Heart left ventricle (tissue), 16 donors: ENCODE results near the gene IER3. TPM values are rescaled to one million over a fixed set of nuclear protein-coding genes. Genes with fewer than 3 reads are reported as not detected.
"Not testable (repeated sequence)": the region's sequence is repeated elsewhere in the genome, so short reads cannot be mapped to it uniquely, and the experiment has no call there.

Experiments used
- ATAC-seq, 4 donors: fragments of 200-7000 bp; cut with Tn5 transposase; one replicate each; pipeline ENCODE4 v1.9.1; 2020 to 2022; ENCODE audit warnings: moderate library complexity in 4 of 4, mild to moderate bottlenecking in 3 of 4, moderate number of reproducible peaks in 1 of 4
- DNase-seq, 5 donors: peaks; one replicate each; pipeline ENCODE4 v3.0.0-alpha.2; 2020
- H3K27ac ChIP-seq, 12 donors: fragments of 200-600 bp; sonication (generic) in 4 of 12; one replicate each; pipeline versions ENCODE4 v1.5.0 to v1.8.0; 2016 to 2022; ENCODE audit warnings: mild to moderate bottlenecking in 2 of 12
- H3K27me3 ChIP-seq, 9 donors: fragments of 200-600 bp; sonication (generic) in 2 of 9; one replicate each; pipeline versions ENCODE4 v1.5.1 to v1.8.0; 2016 to 2022; ENCODE audit warnings: mild to moderate bottlenecking in 3 of 9
- H3K36me3 ChIP-seq, 9 donors: fragments of 200-600 bp; sonication (generic) in 2 of 9; one replicate each; pipeline versions ENCODE4 v1.5.0 to v1.8.0; 2018 to 2022; ENCODE audit warnings: mild to moderate bottlenecking in 2 of 9
- H3K4me1 ChIP-seq, 12 donors: fragments of 200-600 bp; sonication (generic) in 4 of 12; one replicate each; pipeline versions ENCODE4 v1.5.0 to v1.8.0; 2016 to 2022; ENCODE audit warnings: mild to moderate bottlenecking in 3 of 12
- H3K4me3 ChIP-seq, 12 donors: fragments of 200-600 bp; sonication (generic) in 4 of 12; one replicate each; pipeline versions ENCODE4 v1.5.0 to v1.8.0; 2017 to 2022; ENCODE audit warnings: mild to moderate bottlenecking in 9 of 12, moderate library complexity in 4 of 12
- H3K9me3 ChIP-seq, 12 donors: fragments of 200-600 bp; sonication (generic) in 4 of 12; one replicate each; pipeline versions ENCODE4 v1.5.0 to v1.8.0; 2016 to 2022; ENCODE audit warnings: mild to moderate bottlenecking in 1 of 12
- POLR2A ChIP-seq, 2 donors: fragments of 450-650 bp; IDR thresholded peaks; one replicate each; pipeline ENCODE4 v1.6.1; 2017; ENCODE audit warnings: antibody characterized with exemption in 2 of 2, mild to moderate bottlenecking in 2 of 2, moderate library complexity in 2 of 2
- WGBS, 4 donors: extraction: QIAGEN DNeasy Blood & Tissue Kit in 2 of 4; methylation state at CpG; one replicate each; pipeline versions ENCODE4 v1.1.5 to v1.1.7; 2013 to 2018; 5-methylcytosine and 5-hydroxymethylcytosine counted together
- intact Hi-C, 10 donors: fragments of 100-400 bp; cut with DNase I; formaldehyde crosslinking; loops; one replicate each; pipeline versions ENCODE4 v1.11.1 to v1.14.2; 2022
- polyA plus RNA-seq, 2 donors: library from polyadenylated mRNA; stranded (reverse); fragments of 200-250 nt; gene quantifications; one replicate each; pipeline ENCODE4 v1.2.3, GENCODE V29; 2013
- total RNA-seq, 9 donors: library from RNA; depleted of rRNA in 2 of 9; stranded (reverse); fragments of >200 nt in 2 of 9; fragmentation: NEBNext Ultra II Directional in 3 of 9; extraction: Animal tissue kit (Norgen Biotek cat#: 25700) in 3 of 9; gene quantifications; one replicate each; pipeline versions ENCODE4 v1.1.0 to v1.2.4, GENCODE V29; 2016 to 2023
- TF ChIP-seq, protein P1 (sequence below), 12 donors: fragments of 200-600 bp; sonication (generic) in 4 of 12; IDR thresholded peaks; one replicate each; pipeline versions ENCODE4 v1.5.0 to v1.8.0; 2018 to 2022; ENCODE audit warnings: antibody characterized with exemption in 12 of 12, mild to moderate bottlenecking in 5 of 12
- donor health status: ischemic (EF 13 %, LVEDD 7.1; RV severe dilation, severe dysfunction).
- donor health status: healthy with polysubstance abuse.
- donor health status: DM: no; HTN: yes; CAD: no.
- donor health status: DM: no; HTN: no; CAD: no.
- donor health status: ischemic (EF 25% LVEDD 6.9; RV normal size, moderate dysfunction).
- donor health status: ischemic (EF 25% LVEDD 5.7; RV mildly dilated, moderate dysfunction).
- donor health status: healthy.
- donor health status: DM: yes; HTN: yes; CAD: no.
- donor health status: ischemic (EF 35%, LVEDD 5.7; RV mildly dilated, moderate dysfunction).
- donor health status: nonischemic (EF 11% LVEDD 7.7; RV severe dilation, severe dysfunction).
- donor health status: DM: yes; HTN: yes; CAD: no.
- donor health status: PGD.
- donor health status: ischemic (EF 29% LVEDD 5.4; RV normal size, mild dysfunction).
- donor health status: nonischemic (EF 23%, LVEDD 6.1; RV moderate dilation, normal function).

IER3 gene
- total and polyA plus RNA-seq, 11 donors: 8.7 to 127 (median 69.8) TPM

DNA sequence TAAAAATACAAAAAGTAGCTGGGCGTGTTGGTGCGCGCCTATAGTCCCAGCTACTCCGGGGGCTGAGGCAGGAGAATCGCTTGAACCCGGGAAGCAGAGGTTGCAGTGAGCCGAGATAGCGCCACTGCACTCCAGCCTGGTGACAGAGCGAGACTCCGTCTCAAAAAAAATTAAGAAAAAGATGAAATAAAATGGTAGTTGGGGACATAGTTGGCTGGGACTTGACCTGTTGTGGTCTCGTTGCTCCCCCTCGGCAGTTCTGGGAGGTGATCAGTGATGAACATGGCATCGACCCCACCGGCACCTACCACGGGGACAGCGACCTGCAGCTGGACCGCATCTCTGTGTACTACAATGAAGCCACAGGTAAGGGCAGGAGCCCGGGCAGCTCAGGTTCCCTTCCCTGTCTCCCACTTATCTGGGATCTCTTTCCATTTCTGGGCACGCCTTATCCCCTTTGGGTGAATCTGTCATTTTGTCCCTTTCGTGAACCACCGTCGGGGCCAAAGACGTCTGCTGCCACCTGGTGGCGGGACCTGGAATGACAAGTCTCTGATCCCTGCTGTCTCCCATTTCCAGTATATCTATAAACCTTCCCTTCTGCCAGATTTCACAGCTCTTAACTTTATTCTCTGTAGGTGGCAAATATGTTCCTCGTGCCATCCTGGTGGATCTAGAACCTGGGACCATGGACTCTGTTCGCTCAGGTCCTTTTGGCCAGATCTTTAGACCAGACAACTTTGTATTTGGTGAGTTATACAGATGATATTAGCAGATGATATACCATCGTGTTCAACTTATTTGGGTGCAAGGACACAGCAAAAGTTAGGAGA is 21.9 kb downstream of the IER3 start:
- peaks cover 0 to 68% (median 46%) of the 10 kb centered on the region in 12 donors for H3K4me1 ChIP-seq

GRCh38 chr6:30722025-30722279 is 22.4 kb downstream of the IER3 start:
- H3K9me3 ChIP-seq, ATAC-seq, H3K27me3 ChIP-seq: not testable (repeated sequence)
- H3K36me3 ChIP-seq: peaks cover 0 to 53% (median 43%) of the 10 kb centered on the region in 9 donors
- DNase-seq: peak in 2 of 5 donors; percentile 48 to 56
- intact Hi-C loops: loop anchor here (1.0 to 10.0 kb wide), 10 partner anchors 21 to 363 kb away; partner anchors contain the start of genes GNL1 (in 2 of the 10), MRPS18B (in 2 of the 10), PPP1R10 (in 2 of the 10) and PRR3 (in 2 of the 10)
- 17 to 21% (median 19%) methylated on average over 10 of the region's 10 CpGs for WGBS, 4 donors
- peaks cover 0 to 68% (median 46%) of the 10 kb centered on the region in 12 donors for H3K4me1 ChIP-seq
- H3K27ac ChIP-seq: peak overlapping the region in 11 of 12 donors; percentile 72 to 99 (median 96)
- peak overlapping the region in 11 of 12 donors; percentile 66 to 94 (median 86) for H3K4me3 ChIP-seq

More for the DNA sequence above, 21.9 kb downstream of the IER3 start:
- 14 to 21% (median 17%) methylated on average over 27 of the region's 27 CpGs for WGBS, 4 donors
- H3K36me3 ChIP-seq: peaks cover 0 to 58% (median 49%) of the 10 kb centered on the region in 9 donors
- H3K27me3 ChIP-seq: no peaks in the 10 kb centered on the region
- intact Hi-C loops: loop anchor here (1.0 to 10.0 kb wide), 10 partner anchors 20 to 362 kb away; partner anchors contain the start of genes GNL1 (in 2 of the 10), MRPS18B (in 2 of the 10), PPP1R10 (in 2 of the 10) and PRR3 (in 2 of the 10)
- peak overlapping the region in 11 of 12 donors; percentile 4 to 99 (median 96) for H3K27ac ChIP-seq
- TF ChIP-seq, protein P1, sequence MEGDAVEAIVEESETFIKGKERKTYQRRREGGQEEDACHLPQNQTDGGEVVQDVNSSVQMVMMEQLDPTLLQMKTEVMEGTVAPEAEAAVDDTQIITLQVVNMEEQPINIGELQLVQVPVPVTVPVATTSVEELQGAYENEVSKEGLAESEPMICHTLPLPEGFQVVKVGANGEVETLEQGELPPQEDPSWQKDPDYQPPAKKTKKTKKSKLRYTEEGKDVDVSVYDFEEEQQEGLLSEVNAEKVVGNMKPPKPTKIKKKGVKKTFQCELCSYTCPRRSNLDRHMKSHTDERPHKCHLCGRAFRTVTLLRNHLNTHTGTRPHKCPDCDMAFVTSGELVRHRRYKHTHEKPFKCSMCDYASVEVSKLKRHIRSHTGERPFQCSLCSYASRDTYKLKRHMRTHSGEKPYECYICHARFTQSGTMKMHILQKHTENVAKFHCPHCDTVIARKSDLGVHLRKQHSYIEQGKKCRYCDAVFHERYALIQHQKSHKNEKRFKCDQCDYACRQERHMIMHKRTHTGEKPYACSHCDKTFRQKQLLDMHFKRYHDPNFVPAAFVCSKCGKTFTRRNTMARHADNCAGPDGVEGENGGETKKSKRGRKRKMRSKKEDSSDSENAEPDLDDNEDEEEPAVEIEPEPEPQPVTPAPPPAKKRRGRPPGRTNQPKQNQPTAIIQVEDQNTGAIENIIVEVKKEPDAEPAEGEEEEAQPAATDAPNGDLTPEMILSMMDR (IDR thresholded peaks at IDR 0.05): peak; percentile 92 to 99 (median 96)
- no peak for TF ChIP-seq POLR2A (IDR thresholded peaks at IDR 0.05)
- peak overlapping the region in 11 of 12 donors; percentile 66 to 94 (median 86) for H3K4me3 ChIP-seq
- DNase-seq (peak; percentile 74 to 88 (median 81)), ATAC-seq (peak; percentile 1 to 10 (median 2))
- H3K9me3 ChIP-seq: no peaks in the 10 kb centered on the region

GRCh38 chr6:30721198-30722024 is 22.9 kb downstream of the IER3 start:
- Histone ChIP-seq H3K27ac (peak overlapping the region; percentile 88 to 99 (median 96)), H3K4me1 (peaks cover 0 to 73% (median 49%) of the 10 kb centered on the region in 12 donors), H3K36me3 (peaks cover 0 to 48% (median 38%) of the 10 kb centered on the region in 9 donors), H3K4me3 (peak overlapping the region; percentile 51 to 94 (median 82)), H3K27me3 (no peaks in the 10 kb centered on the region), H3K9me3 (no peaks in the 10 kb centered on the region)
- WGBS, 4 donors: 1 to 3% (median 2%) methylated on average over 47 to 71 of the region's 71 CpGs
- ATAC-seq: peak; percentile 43 to 79 (median 66)
- TF ChIP-seq, protein P1 (IDR thresholded peaks at IDR 0.05): peak; percentile 26 to 75 (median 54)
- TF ChIP-seq POLR2A (IDR thresholded peaks at IDR 0.05): peak in 1 of 2 donors; percentile 45
- DNase-seq: peak; percentile 92 to 96 (median 94)
- intact Hi-C loops: loop anchor here (1.0 to 10.0 kb wide), 15 partner anchors 21 to 363 kb away; partner anchors contain the start of genes MRPS18B (in 5 of the 10), PPP1R10 (in 5 of the 10), PPP1R18 (in 3 of the 10) and FLOT1 (in 2 of the 10)

GRCh38 chr6:30720738-30721197 is 23.6 kb downstream of the IER3 start:
- Histone ChIP-seq H3K36me3 (peaks cover 0 to 43% (median 32%) of the 10 kb centered on the region in 9 donors), H3K27ac (peak overlapping the region; percentile 88 to 99 (median 96)), H3K27me3 (no peaks in the 10 kb centered on the region), H3K4me1 (peaks cover 0 to 75% (median 49%) of the 10 kb centered on the region in 12 donors), H3K9me3 (no peaks in the 10 kb centered on the region), H3K4me3 (peak overlapping the region; percentile 51 to 94 (median 82))
- intact Hi-C loops: loop anchor here in 8 of 10 donors (1.0 to 10.0 kb wide), 14 partner anchors 22 to 364 kb away; partner anchors contain the start of genes MRPS18B (in 6 of the 8), PPP1R10 (in 6 of the 8), PPP1R18 (in 3 of the 8) and GNL1 (in 2 of the 8)
- 0% methylated on average over 28 to 29 of the region's 29 CpGs for WGBS, 4 donors
- DNase-seq: peak; percentile 77 to 85 (median 81)
- ATAC-seq: peak in 2 of 4 donors; percentile 26 to 32
- TF ChIP-seq, protein P1 (IDR thresholded peaks at IDR 0.05): no peak
- no peak for TF ChIP-seq POLR2A (IDR thresholded peaks at IDR 0.05)
